Effector CD8-positive, alpha-beta T cell (primary cell): ENCODE measurements around the gene SCGB1D2.

Source experiments
- DNase-seq: peaks from one replicate; lab custom pipeline; 2025; lab: John Stamatoyannopoulos, UW

The SCGB1D2 gene

DNA sequence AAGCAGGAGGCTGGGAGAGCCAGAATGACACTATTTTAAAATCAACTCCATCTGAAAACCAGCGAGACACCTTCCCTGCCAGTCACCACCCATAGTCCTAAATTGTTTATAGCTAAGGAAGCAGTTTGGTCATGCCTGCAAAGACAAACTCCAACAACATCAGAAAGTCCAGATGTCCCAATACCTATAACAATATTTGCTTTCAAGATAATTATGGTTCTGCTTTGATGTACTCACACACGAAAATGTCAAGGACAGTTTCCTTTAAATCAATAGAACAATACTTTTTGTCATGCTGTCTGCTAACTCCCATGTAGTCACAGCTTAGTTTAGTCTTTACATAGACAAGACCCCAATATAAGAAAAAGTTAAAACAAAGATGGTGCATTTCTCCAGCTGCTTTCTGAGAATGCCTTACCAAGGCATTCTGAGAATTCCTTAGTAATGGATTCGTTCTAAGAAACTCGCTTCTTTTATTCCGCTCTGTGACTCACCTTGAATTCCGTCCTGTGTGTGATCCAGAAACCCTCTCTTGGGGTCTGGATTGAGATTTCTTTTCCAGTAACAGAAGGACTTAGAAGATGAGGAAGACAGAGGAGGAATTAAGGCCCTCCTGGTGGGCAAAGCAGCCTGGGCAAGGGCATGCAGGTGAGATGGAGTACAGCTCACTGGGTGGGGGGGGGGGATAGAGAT is 18.4 kb downstream of the SCGB1D2 start:
- no peak for DNase-seq

DNA sequence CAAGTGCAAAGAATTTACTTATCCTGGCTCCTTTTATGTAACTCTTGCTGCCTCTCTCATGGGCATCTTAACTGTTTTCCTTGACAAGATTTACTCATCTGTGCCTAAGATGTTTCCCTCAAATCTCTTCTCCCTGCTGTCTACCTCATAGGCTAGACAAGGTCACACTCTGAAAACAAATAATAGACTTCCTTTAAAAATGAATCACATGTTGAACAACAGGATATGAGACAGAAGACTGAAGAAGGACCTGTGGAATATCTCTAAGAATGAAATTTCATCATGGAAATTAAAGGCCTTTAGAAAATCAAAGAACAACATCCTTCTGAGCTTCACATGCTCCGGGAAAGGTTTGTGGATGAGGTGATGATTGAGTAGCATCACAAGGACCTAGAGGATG is 22.0 kb downstream of the SCGB1D2 start:
- no peak for DNase-seq

DNA sequence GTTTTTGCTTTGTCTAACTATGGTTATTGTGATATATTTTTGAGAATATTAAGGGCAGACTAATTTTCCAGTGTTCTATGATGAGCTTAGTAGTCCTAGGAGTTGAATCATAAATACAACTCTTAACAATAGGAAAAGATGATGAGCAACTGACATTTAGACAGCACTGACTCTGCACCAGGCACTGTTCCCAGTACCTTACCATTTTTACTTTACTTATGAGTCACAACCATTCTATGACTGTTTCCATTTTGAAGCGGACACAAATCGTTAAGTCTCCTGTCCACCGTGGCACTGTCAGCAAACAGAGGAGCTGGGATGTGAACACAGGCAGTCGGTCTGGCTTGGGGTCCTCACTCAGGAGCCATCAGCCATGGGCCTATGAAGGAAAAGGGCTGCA is 24.5 kb downstream of the SCGB1D2 start:
- no peak for DNase-seq

DNA sequence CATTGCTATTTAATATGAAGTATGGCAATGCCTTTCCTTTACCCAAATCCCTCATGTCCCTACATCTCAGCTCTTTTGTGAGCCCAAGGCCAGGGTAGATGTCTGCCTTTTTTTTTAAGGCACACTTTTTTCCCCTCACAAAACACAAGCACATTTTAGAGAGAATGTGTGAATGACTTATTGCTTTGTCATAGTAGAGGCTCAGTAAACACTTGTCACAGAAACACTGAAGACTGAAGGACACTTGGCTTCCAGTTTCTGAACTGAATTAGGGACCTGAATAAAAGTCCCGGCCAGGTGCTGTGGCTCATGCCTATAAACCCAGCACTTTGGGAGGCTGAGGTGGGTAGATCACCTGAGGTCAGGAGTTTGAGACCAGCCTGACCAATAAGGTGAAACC is 25.0 kb downstream of the SCGB1D2 start:
- no peak for DNase-seq

DNA sequence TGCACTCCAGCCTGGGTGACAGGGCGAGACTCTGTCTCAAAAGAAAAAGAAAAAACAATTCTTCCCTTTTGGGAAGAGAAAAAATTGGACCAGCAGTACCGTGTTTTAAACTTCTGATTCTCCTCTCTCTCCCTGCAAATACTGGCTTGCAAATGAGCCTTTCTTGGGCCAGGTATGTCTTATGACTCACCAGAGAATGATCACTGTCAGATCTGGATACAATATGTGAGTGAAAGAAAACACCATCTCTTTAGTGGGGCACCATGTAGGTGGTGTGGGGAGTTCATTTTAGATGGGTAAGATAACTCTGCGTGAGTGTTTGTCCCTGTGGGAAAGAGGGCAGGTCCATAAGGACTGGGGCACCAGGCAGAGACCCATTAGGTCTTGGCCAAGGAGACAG is 25.5 kb downstream of the SCGB1D2 start:
- no peak for DNase-seq

DNA sequence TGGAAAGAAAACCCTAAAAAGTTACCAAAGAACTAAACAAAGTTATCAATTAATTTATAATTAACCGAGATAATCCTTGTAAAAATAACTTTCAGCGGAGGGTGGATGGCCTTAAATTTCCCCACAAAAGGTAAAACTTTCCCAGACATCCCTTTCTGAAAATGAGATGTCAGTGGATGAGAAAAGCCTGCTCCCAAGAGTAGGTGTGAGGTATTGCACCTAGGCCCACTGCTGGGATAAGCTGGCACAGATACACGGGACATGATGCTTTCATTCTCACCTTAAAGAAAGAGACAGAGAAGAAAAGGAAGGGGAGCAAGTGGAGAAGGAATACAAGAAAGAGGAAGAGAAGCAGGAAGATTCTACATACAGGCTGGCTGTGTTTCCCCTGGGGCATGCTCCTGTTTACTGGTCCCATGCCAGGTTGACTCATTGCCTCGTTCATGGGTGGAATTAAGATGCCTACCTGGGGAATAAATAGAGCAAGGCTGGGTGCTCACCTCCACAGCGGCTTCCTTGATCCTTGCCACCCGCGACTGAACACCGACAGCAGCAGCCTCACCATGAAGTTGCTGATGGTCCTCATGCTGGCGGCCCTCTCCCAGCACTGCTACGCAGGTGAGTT is 27.7 kb downstream of the SCGB1D2 start, which contains the start of gene SCGB2A2:
SCGB2A2 (plus strand) TSS at position 505 of the 625 bp plus-strand sequence; CDS start at position 564, 59 bp downstream.
- DNase-seq: no peak

DNA sequence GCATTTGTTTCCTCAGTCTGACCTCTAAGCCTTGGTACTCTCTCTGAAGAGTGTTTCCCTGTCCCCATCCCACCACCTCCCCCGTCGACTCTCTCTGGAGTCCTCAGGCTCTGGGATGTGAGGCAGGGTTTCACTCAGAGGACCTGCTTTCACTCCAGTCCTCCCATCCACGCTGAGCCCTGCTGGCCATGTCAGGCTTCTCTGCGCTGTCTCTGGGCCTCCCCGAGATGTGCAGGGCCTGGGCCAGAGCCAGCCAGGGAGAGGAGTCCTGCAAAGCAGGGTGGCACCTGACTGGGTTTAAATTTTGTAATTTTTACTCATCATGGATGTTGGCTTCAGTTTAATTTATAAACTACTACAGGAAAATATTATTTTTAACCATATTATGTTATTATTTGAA is 31.2 kb downstream of the SCGB1D2 start:
- no peak for DNase-seq

DNA sequence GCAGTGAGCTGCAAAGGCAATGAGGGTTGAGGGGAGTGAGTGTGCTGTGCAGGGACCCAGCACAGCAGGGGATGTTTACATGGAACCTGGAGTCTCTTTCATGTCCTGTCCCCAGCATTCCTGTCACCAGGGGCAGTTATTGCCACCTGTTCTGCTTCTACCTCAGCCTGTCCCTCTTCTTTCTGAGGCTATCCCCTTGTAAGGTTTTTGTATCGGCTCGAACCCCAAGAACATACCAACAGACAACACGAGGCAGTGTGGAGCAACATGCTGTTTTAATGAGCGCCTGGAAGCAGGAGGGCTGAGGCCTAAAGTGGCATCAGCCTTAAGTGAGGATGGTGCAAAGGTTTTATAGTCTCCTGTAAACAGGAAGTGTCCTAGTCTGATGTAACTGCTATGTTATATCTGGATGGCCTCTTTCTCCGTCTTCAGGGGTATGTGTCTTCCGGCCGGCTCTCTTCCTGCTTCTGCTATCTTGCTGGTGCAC is 31.8 kb downstream of the SCGB1D2 start:
- no peak for DNase-seq

DNA sequence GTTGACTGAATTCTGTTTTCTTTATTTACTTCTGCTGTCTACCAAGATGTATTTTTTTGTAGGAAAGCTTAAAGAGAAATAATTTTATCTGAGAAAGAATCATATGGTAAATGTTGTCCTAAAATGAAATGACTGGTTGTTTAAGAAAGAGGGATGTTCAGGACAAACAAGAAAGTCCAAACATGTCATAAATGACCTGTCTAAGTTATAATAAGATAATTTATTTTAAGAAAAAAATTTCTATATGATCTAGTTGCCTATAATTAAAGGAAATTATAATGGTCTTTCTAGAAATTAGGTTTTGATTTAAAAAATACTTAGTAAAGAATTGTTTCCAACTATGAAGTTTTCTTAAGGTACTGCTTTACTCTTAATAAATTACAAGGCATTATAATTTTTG is 38.4 kb downstream of the SCGB1D2 start:
- no peak for DNase-seq
